ENCODE data around the gene DDX11.
"Not testable (repeated sequence)": the region's sequence is repeated elsewhere in the genome, so short reads cannot be mapped to it uniquely, and the experiment has no call there.

GRCh38 chr12:31079421-31079820 lies 5.8 kb downstream of the DDX11 start:
- TF ChIP-seq, protein P1, sequence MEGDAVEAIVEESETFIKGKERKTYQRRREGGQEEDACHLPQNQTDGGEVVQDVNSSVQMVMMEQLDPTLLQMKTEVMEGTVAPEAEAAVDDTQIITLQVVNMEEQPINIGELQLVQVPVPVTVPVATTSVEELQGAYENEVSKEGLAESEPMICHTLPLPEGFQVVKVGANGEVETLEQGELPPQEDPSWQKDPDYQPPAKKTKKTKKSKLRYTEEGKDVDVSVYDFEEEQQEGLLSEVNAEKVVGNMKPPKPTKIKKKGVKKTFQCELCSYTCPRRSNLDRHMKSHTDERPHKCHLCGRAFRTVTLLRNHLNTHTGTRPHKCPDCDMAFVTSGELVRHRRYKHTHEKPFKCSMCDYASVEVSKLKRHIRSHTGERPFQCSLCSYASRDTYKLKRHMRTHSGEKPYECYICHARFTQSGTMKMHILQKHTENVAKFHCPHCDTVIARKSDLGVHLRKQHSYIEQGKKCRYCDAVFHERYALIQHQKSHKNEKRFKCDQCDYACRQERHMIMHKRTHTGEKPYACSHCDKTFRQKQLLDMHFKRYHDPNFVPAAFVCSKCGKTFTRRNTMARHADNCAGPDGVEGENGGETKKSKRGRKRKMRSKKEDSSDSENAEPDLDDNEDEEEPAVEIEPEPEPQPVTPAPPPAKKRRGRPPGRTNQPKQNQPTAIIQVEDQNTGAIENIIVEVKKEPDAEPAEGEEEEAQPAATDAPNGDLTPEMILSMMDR (conservative IDR thresholded peaks at IDR 0.05; ENCODE audit: low read depth, low read length), result not testable (repeated sequence)
- TF ChIP-seq POLR2A (IDR thresholded peaks at IDR 0.05; ENCODE audit: low read depth, low read length); CEBPB (IDR thresholded peaks at IDR 0.05; ENCODE audit: low read depth, low read length); MXI1 (IDR thresholded peaks at IDR 0.05; ENCODE audit: borderline replicate concordance, low read depth, low read length); RFX5 (IDR thresholded peaks at IDR 0.05; ENCODE audit: low read depth, low read length): not testable (repeated sequence)

Data from IMR-90 (cell line).